SJCRH30 (cell line): ENCODE data around the gene NOP53. TPM values are rescaled to one million over a fixed set of nuclear protein-coding genes. Genes with fewer than 3 reads are reported as not detected.
"Not testable (repeated sequence)": the region's sequence is repeated elsewhere in the genome, so short reads cannot be mapped to it uniquely, and the experiment has no call there.

Source experiments
- DNase-seq, 2 experiments: peaks; one replicate each; pipeline ENCODE4 v3.0.0-alpha.2; 2015 to 2020
- H3K27ac ChIP-seq: fragments of 250-450 bp; sonication (Bioruptor Pico); 2 replicates; pipeline ENCODE4 v1.5.1; 2020; ENCODE audit warnings: mild to moderate bottlenecking, moderate library complexity
- H3K27me3 ChIP-seq: fragments of 250-450 bp; sonication (Bioruptor Pico); 2 replicates; pipeline ENCODE4 v1.5.1; 2020; ENCODE audit warnings: mild to moderate bottlenecking, moderate library complexity
- H3K36me3 ChIP-seq: fragments of 250-450 bp; sonication (Bioruptor Pico); 2 replicates; pipeline ENCODE4 v1.5.1; 2020; ENCODE audit warnings: mild to moderate bottlenecking, moderate library complexity
- H3K4me1 ChIP-seq: fragments of 250-450 bp; sonication (Bioruptor Pico); 2 replicates; pipeline ENCODE4 v1.5.1; 2020; ENCODE audit warnings: mild to moderate bottlenecking, moderate library complexity
- H3K4me3 ChIP-seq: fragments of 250-450 bp; sonication (Bioruptor Pico); 2 replicates; pipeline ENCODE4 v1.5.1; 2020; ENCODE audit warnings: mild to moderate bottlenecking, moderate library complexity
- H3K9me3 ChIP-seq: fragments of 250-450 bp; sonication (Bioruptor Pico); replicated peaks from 2 replicates; pipeline ENCODE4 v1.5.1; 2020; ENCODE audit warnings: mild to moderate bottlenecking, moderate library complexity
- total RNA-seq: library from RNA; depleted of rRNA; stranded (reverse); fragments of >200 nt; shearing (Covaris generic); gene quantifications from 2 replicates; pipeline ENCODE4 v1.2.3, GENCODE V29; 2014

Gene NOP53
- total RNA-seq, 1 experiment from 2014 or later, result 194 TPM

DNA sequence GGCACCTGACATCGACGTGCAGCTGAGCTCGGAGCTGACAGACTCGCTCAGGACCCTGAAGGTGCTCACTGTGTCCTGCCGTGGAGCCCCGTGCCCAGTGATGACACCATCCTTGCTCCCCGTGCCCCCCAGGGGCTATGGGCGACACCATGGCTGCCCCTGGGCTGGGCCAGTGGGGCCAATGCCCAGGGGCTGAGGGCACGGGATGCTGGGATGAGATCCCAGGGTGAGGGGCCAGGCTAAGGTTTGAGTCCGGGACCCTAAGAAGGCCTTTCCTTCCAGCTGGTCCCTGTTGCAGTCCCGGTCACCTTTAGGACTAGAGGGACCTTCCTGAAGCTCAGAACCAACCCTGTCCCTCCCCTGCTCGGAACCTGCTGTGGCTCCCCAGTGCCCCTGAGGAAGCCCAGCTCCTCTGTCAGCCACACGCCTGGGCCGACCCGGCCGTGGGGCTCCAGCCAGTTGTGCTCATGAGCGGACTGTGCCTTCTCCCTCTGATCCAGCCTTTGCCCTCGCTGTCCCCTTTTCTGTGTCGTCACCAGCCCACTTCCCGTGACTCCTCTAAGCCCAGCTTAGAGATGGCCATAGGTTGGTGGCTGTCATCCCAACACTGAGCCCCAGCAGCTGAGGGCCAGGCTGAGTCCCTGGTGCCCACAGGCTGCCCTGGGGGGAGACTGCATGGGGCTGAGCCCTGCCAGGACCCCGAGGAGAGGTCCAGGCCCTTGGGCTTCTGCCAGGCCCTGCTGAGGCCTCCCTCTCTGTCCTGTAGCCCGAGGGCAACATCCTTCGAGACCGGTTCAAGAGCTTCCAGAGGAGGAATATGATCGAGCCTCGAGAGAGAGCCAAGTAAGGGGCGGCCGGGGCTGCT lies 10.6 kb downstream of the NOP53 start:
- Histone ChIP-seq H3K4me1 (no peaks in the 10 kb centered on the region), H3K36me3 (peaks cover 51% of the 10 kb centered on the region), H3K27me3 (no peaks in the 10 kb centered on the region), H3K27ac (no peak overlapping the region), H3K9me3 (no peaks in the 10 kb centered on the region), H3K4me3 (no peak overlapping the region)
- no peak for DNase-seq

DNA sequence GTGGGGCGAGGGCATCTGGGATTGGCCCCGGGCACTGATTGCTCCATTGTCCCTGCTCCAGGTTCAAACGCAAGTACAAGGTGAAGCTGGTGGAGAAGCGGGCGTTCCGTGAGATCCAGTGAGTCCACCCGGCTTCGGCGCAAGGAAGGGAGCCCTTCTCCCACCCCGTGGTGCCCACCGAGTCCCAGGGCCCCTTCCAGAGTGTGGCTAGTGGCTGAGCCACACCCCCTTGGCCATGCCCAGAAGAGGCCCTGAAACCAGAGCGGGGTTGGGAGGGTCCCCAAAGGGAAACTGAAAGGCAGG lies 11.2 kb downstream of the NOP53 start:
- Histone ChIP-seq H3K36me3 (peaks cover 47% of the 10 kb centered on the region), H3K9me3 (no peaks in the 10 kb centered on the region), H3K4me1 (no peaks in the 10 kb centered on the region), H3K27ac (no peak overlapping the region), H3K4me3 (no peak overlapping the region), H3K27me3 (no peaks in the 10 kb centered on the region)
- DNase-seq, result no peak

- Histone ChIP-seq H3K27ac (no peak overlapping the region), H3K9me3 (no peaks in the 10 kb centered on the region), H3K4me3 (no peak overlapping the region), H3K4me1 (no peaks in the 10 kb centered on the region), H3K36me3 (peaks cover 46% of the 10 kb centered on the region), H3K27me3 (no peaks in the 10 kb centered on the region)
- DNase-seq, result no peak
Observed at GRCh38 chr19:47756953-47757608, 11.7 kb downstream of the NOP53 start.

GRCh38 chr19:47757617-47758442 lies 12.5 kb downstream of the NOP53 start:
- H3K4me3 ChIP-seq, result no peak overlapping the region
- H3K27me3 ChIP-seq, result no peaks in the 10 kb centered on the region
- no peak overlapping the region for H3K27ac ChIP-seq
- DNase-seq, result no peak
- H3K4me1 ChIP-seq, result no peaks in the 10 kb centered on the region
- no peaks in the 10 kb centered on the region for H3K9me3 ChIP-seq
- peaks cover 40% of the 10 kb centered on the region for H3K36me3 ChIP-seq

DNA sequence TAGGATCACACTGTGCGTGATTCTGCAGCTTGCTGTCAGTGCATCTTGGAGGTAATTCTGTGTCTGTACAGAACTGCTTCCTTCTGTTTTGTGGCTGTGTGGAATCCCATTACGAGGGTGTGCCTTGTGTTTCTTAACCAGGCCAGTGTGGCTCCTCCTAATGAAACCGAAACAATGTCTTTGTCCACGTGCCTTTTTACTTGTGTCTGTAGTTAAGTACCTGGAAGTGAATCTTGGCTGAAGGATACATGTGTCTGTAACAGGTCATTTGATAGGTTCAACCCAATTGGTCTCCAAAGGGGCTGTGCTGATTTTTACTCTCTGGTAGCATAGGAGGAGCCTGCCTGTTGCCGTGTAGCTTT lies 13.1 kb downstream of the NOP53 start:
- no peak for DNase-seq
- Histone ChIP-seq H3K4me1 (no peaks in the 10 kb centered on the region), H3K27me3 (no peaks in the 10 kb centered on the region), H3K36me3 (peaks cover 35% of the 10 kb centered on the region), H3K9me3 (no peaks in the 10 kb centered on the region), H3K4me3 (no peak overlapping the region), H3K27ac (no peak overlapping the region)

- peaks cover 4% of the 10 kb centered on the region; the same call in 1 of the 2 replicates for H3K4me1 ChIP-seq
- DNase-seq, result no peak
- H3K9me3 ChIP-seq, result no peaks in the 10 kb centered on the region
- no peak overlapping the region for H3K27ac ChIP-seq
- H3K27me3 ChIP-seq, result no peaks in the 10 kb centered on the region
- H3K4me3 ChIP-seq, result no peak overlapping the region
- H3K36me3 ChIP-seq, result peaks cover 24% of the 10 kb centered on the region
Observed at GRCh38 chr19:47760632-47760999, 15.3 kb downstream of the NOP53 start.

DNA sequence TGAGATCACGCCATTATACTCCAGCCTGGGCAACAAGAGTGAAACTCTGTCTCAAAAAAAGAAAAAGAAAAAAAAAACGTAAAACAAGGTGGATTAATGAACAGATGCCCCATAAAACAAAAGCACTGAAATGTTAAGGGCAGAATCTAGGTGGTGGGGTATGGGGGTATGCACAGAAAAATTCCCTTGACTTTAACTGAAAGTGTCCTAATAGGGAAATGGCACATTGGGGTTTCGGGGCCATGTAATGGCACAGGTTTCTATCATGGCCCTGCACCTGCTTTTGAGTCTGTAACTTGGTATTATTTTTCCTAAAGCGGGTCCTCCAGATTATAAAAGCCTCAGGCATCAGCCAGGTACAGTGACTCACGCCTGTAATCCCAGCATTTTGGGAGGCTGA lies 16.2 kb downstream of the NOP53 start:
- Histone ChIP-seq H3K27me3 (no peaks in the 10 kb centered on the region), H3K4me3 (no peak overlapping the region), H3K9me3 (no peaks in the 10 kb centered on the region), H3K36me3 (peaks cover 14% of the 10 kb centered on the region), H3K27ac (no peak overlapping the region), H3K4me1 (peaks cover 10% of the 10 kb centered on the region; the same call in 1 of the 2 replicates)
- no peak for DNase-seq

DNA sequence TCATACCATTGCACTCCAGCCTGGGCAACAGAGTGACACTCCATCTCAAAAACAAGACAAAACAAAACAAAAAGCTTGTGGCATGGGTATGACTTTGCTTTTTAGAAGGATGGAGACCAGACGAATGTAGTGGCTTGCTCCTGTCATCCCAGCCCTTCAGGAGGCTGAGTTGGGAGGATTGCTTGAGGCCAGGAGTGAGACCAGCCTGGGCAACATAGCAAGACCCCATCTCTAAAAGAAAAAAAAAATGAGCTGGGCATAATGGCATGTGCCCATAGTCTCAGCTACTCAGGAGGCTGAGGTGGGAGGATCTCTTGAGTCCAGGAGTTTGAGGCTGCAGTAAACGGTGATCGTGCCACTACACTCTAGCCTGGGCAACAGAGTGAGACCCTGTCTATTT lies 16.8 kb downstream of the NOP53 start:
- Histone ChIP-seq H3K4me1 (peaks cover 10% of the 10 kb centered on the region; the same call in 1 of the 2 replicates), H3K9me3 (no peaks in the 10 kb centered on the region), H3K36me3 (peaks cover 8% of the 10 kb centered on the region), H3K27ac (no peak overlapping the region), H3K4me3 (no peak overlapping the region), H3K27me3 (no peaks in the 10 kb centered on the region)
- no peak for DNase-seq

DNA sequence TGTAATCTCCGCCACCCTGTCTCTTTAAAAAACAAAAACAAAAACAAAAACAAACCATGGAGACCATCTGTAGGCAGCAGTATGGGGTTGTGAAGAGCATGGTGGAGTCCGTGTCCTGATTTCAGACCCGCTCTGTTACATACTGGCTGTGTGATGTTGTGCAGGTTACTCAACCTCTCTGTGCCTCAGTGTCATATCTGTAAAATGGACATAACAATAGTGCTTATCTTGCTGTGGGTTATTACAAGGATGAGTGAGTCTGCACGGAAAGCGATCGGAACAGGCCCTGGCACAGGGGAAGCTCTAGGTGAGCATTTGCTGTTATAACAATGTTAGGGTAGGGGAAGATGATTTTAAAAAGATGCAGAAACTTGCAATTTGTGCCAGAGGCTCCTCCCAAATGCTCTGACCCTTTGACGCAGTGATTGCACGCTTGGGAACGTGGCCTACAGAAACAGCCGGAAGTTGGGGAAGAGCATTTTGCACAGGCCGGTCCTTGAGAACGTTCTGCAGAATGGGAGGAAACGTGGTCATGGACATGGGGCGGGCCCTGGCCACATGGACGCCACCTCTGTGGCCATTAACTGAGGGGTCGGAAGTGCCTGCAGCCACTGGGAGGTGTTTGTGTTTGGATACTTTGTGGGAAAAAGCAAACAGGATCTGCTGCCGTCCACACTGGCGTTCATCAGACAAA lies 17.4 kb downstream of the NOP53 start:
- DNase-seq, result no peak
- Histone ChIP-seq H3K27ac (no peak overlapping the region), H3K9me3 (no peaks in the 10 kb centered on the region), H3K4me1 (peaks cover 10% of the 10 kb centered on the region; the same call in 1 of the 2 replicates), H3K36me3 (peaks cover 2% of the 10 kb centered on the region), H3K27me3 (no peaks in the 10 kb centered on the region), H3K4me3 (no peak overlapping the region)

GRCh38 chr19:47764705-47765104 lies 19.4 kb downstream of the NOP53 start:
- H3K36me3 ChIP-seq, H3K9me3 ChIP-seq, H3K27me3 ChIP-seq, H3K4me3 ChIP-seq, DNase-seq, H3K27ac ChIP-seq: not testable (repeated sequence)
- peaks cover 10% of the 10 kb centered on the region; the same call in 1 of the 2 replicates for H3K4me1 ChIP-seq

- Histone ChIP-seq H3K4me1 (peaks cover 10% of the 10 kb centered on the region; the same call in 1 of the 2 replicates), H3K9me3 (no peaks in the 10 kb centered on the region), H3K4me3 (no peak overlapping the region), H3K27ac (no peak overlapping the region), H3K27me3 (no peaks in the 10 kb centered on the region), H3K36me3 (no peaks in the 10 kb centered on the region)
- peak; percentile 78 to 91 for DNase-seq
Observed at GRCh38 chr19:47765523-47766358, 20.4 kb downstream of the NOP53 start.

- Histone ChIP-seq H3K36me3 (no peaks in the 10 kb centered on the region), H3K4me1 (peaks cover 10% of the 10 kb centered on the region; the same call in 1 of the 2 replicates), H3K9me3 (no peaks in the 10 kb centered on the region), H3K27me3 (no peaks in the 10 kb centered on the region), H3K4me3 (no peak overlapping the region), H3K27ac (no peak overlapping the region)
- no peak for DNase-seq
Observed at GRCh38 chr19:47766359-47766620, 20.9 kb downstream of the NOP53 start.

- Histone ChIP-seq H3K4me3 (no peak overlapping the region), H3K27me3 (no peaks in the 10 kb centered on the region), H3K36me3 (no peaks in the 10 kb centered on the region), H3K4me1 (peaks cover 10% of the 10 kb centered on the region; the same call in 1 of the 2 replicates), H3K27ac (no peak overlapping the region), H3K9me3 (no peaks in the 10 kb centered on the region)
- no peak for DNase-seq
Observed at GRCh38 chr19:47766670-47767069, 21.3 kb downstream of the NOP53 start.

DNA sequence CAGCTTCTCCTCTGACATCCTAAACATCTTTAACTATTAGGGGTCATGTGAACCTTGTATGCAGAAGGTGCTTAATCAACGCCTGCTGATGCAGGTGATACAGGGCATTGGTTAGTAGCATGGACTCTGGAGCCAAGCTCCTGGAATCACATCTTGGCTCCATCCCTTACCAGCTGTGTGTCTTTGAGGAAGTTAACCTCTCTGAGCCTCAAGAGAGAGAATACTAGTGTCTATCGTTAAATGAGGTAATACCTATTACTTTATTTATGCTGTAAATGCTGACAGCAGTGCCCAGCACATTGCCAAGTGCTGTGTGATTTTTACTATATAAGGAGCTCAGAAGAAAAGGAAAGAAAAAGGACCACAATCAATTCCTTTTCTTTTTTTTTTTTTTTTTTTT lies 22.0 kb downstream of the NOP53 start:
- DNase-seq, result no peak
- Histone ChIP-seq H3K9me3 (no peaks in the 10 kb centered on the region), H3K4me1 (peaks cover 10% of the 10 kb centered on the region; the same call in 1 of the 2 replicates), H3K27me3 (no peaks in the 10 kb centered on the region), H3K4me3 (no peak overlapping the region), H3K36me3 (no peaks in the 10 kb centered on the region), H3K27ac (no peak overlapping the region)
